GM12875 (cell line): ENCODE measurements around the gene DNAJC4.
A peak's percentile ranks its signal among the peaks of the same experiment; 100 is the strongest.

ENCODE experiments used
- H3K4me3 ChIP-seq: one replicate; pipeline ENCODE4 v1.5.1; 2011; ENCODE audit warnings: low read depth, low read length, control low read depth
- CTCF ChIP-seq: IDR thresholded peaks from 2 replicates; pipeline ENCODE4 v1.5.1; 2011; ENCODE audit warnings: low read depth, mild to moderate bottlenecking, control low read depth, inconsistent platforms, low read length, moderate library complexity, borderline replicate concordance; ENCODE audit not compliant: insufficient read depth

The DNAJC4 gene

DNA sequence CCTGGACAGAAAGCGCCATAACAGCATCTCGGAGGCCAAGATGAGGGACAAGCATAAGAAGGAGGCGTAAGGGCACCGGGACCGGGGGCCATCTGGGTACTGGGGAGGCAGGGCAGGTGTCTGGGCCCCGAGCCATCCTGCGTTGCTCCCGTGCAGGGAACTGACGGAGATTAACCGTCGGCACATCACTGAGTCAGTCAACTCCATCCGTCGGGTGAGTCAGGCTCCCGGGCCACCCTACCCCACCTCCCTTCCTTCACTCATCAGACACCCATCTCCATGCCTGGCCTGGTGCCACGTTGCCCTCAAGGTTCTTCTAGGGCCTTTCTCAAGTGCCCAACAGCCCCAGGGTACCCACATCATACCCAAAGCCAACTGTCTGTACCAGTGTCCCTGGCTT lies 36.0 kb downstream of the DNAJC4 start:
- no peak overlapping the region for H3K4me3 ChIP-seq
- TF ChIP-seq CTCF, result no peak

- no peak overlapping the region for H3K4me3 ChIP-seq
- TF ChIP-seq CTCF, result no peak
Measured at GRCh38 chr11:64267207-64267945, 37.0 kb downstream of the DNAJC4 start.

- no peak for TF ChIP-seq CTCF
- peak overlapping the region; percentile 76 for H3K4me3 ChIP-seq
Measured at GRCh38 chr11:64268025-64268892, 37.9 kb downstream of the DNAJC4 start.

DNA sequence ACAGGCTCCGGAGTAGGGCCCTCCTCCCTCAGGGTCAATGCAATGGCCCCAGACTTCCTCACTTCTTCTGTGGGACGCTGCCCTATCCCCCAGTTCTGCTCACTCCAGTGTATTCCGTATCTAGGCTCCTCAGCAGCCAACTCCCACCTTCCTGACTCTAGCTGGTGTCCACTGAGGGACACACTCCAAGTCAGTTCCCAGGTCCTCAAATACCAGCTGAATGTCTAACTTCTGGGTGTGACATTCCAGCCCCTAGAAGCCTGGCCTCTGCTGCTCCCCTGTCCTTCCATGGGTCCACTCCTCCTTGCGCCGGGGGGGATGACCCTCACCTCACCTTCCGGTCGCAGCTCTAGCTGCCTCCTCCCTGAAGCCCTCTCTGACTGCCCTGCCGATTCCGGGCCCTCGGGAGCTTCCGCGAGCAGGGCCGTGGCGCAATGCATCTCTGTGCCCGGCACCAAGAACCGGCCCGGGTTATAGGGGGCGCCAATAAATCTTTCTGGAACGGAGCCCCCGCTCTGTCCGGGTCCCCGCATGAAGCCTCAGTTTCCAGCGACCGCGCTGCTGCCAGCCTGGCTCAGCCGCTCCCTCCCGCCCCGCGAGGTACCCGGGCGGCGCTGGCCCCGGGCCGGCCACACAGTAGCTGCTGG lies 38.7 kb downstream of the DNAJC4 start:
- peak overlapping the region; percentile 76 for H3K4me3 ChIP-seq
- no peak for TF ChIP-seq CTCF

DNA sequence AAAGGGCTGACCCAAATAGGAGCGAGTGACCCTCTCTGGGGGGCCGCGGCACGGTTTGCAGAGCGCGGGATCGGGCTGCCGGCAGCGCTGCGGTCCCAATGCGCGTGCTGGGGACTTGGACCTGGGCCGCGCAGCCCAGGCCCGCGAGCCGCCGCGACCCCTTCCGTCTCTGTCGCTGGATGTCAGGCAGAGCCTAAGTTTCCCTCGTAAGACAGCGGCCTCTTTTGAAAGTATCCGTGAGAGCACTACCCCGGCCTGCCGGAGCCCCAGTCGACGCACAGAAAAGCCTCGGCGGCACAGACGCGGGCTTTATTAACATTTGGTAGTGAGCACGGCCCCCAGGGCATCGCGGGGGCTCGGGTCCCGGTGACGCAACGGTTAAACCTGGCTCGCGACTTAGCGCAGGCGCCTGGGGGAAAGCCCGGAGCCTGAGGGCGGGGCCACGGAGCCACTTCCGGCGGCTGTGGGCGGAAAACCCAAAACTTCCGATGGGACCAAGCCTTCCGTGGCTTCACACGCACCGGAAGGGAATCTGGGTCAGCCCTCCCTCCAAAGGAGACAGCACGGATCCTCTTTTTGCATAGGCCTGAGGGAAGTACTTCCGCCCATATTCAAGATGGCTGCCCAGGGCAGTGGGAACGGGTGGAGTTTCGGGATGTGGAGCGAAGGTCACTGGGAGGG lies 39.3 kb downstream of the DNAJC4 start:
- TF ChIP-seq CTCF, result 0 out of 2 replicates have a peak, but pooled peaks have one; percentile 1
- peak overlapping the region; percentile 76 for H3K4me3 ChIP-seq

DNA sequence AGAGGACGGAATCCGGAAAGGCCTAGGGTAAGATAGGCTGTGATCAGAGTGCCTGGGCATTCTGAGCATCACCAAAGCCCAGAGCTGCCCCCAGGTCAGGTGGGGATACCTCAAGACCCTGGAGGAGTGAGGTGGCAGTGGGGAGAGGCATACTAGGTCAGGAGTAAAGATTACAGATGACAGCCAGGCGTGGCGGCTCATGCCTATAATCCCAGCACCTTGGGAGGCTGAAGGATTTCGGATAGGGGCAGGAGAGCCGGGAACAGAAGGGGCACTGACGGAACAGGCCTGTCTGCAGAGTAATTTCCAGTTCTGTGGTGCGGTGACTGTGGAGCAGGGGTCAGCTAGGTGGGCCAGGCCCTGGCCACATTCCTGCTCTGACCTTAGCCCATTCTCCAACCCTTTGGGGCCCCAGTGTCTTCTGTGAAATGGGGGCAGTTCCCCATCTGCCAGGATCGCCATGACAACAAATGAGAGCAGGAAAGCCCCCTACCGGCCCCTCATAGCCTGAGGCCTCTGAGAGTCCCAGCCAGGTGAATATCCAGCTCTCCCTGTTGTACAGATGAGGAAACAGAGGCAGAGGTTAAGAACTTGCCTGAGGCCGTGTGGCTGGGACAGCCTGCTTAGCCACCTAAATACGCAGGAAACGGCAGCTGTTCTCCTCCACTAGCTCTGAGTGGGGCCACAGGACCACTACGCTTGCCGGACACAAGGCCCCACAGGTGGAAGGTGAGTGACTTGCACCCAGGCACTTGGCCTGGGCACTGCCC lies 44.9 kb downstream of the DNAJC4 start:
- no peak overlapping the region for H3K4me3 ChIP-seq
- TF ChIP-seq CTCF, result no peak
